Calu3 (cell line): ENCODE measurements around the gene NEAT1. TPM values are rescaled to one million over a fixed set of nuclear protein-coding genes. Genes with fewer than 3 reads are reported as not detected.

ENCODE experiments used
- BruUV-seq: library from RNA; stranded (reverse); fragments of 400-500 nt; replicated peaks from 2 replicates; lab custom pipeline; 2021; lab: Mats Ljungman, UMichigan
- CTCF ChIA-PET: fragments of 300-600 bp; sonication (Branson Sonifier 250); formaldehyde crosslinking; loops from one replicate; lab custom pipeline; 2022; ENCODE audit warnings: antibody characterized with exemption; lab: Charles Lee
- DNase-seq: peaks from one replicate; pipeline ENCODE4 v3.0.0; 2022
- H3K27ac Mint-ChIP-seq: one replicate; pipeline ENCODE4 v1.8.0; 2022; ENCODE audit warnings: mixed read lengths; ENCODE audit not compliant: unreplicated experiment
- H3K27me3 Mint-ChIP-seq: one replicate; pipeline ENCODE4 v1.8.0; 2022; ENCODE audit warnings: mixed read lengths; ENCODE audit not compliant: unreplicated experiment
- H3K36me3 Mint-ChIP-seq: one replicate; pipeline ENCODE4 v1.8.0; 2022; ENCODE audit warnings: mild to moderate bottlenecking, moderate library complexity, mixed read lengths; ENCODE audit not compliant: insufficient read depth, unreplicated experiment
- H3K4me1 Mint-ChIP-seq: one replicate; pipeline ENCODE4 v1.8.0; 2022; ENCODE audit warnings: mild to moderate bottlenecking, low read depth, mixed read lengths; ENCODE audit not compliant: unreplicated experiment
- H3K4me3 Mint-ChIP-seq: one replicate; pipeline ENCODE4 v1.8.0; 2022; ENCODE audit warnings: mild to moderate bottlenecking, low read depth, moderate library complexity, mixed read lengths; ENCODE audit not compliant: unreplicated experiment
- H3K9me3 Mint-ChIP-seq: one replicate; pipeline ENCODE4 v1.8.0; 2022; ENCODE audit warnings: low read depth, mixed read lengths; ENCODE audit not compliant: unreplicated experiment
- intact Hi-C: fragments of 100-400 bp; cut with micrococcal nuclease; formaldehyde crosslinking; loops from one replicate; pipeline ENCODE4 v1.10.0; 2022; ENCODE audit not compliant: unreplicated experiment
- total RNA-seq: library from RNA; stranded (reverse); gene quantifications from 2 replicates; pipeline ENCODE4 v1.2.3, GENCODE V29; 2022
- TF ChIP-seq, protein P1 (sequence below): fragments of 200-600 bp; IDR thresholded peaks from one replicate; pipeline ENCODE4 v1.8.0; 2022; ENCODE audit warnings: antibody characterized with exemption; ENCODE audit not compliant: unreplicated experiment

Gene NEAT1
- total RNA-seq, 1 experiment from 2014 or later: 605 TPM

GRCh38 chr11:65426839-65427690, 4.5 kb downstream of the NEAT1 start:
- CTCF ChIA-PET: no interaction called here
- BruUV-seq: no TSS peak
- no peaks in the 10 kb centered on the region for H3K9me3 Mint-ChIP-seq
- TF ChIP-seq, protein P1, sequence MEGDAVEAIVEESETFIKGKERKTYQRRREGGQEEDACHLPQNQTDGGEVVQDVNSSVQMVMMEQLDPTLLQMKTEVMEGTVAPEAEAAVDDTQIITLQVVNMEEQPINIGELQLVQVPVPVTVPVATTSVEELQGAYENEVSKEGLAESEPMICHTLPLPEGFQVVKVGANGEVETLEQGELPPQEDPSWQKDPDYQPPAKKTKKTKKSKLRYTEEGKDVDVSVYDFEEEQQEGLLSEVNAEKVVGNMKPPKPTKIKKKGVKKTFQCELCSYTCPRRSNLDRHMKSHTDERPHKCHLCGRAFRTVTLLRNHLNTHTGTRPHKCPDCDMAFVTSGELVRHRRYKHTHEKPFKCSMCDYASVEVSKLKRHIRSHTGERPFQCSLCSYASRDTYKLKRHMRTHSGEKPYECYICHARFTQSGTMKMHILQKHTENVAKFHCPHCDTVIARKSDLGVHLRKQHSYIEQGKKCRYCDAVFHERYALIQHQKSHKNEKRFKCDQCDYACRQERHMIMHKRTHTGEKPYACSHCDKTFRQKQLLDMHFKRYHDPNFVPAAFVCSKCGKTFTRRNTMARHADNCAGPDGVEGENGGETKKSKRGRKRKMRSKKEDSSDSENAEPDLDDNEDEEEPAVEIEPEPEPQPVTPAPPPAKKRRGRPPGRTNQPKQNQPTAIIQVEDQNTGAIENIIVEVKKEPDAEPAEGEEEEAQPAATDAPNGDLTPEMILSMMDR: no peak
- peaks cover 15% of the 10 kb centered on the region for H3K27me3 Mint-ChIP-seq
- H3K27ac Mint-ChIP-seq: peak overlapping the region; percentile 99
- no peak for DNase-seq
- peak overlapping the region; percentile 90 for H3K4me3 Mint-ChIP-seq
- H3K4me1 Mint-ChIP-seq: peaks cover 63% of the 10 kb centered on the region
- intact Hi-C loops: no loop called here
- H3K36me3 Mint-ChIP-seq: peaks cover 99% of the 10 kb centered on the region

DNA sequence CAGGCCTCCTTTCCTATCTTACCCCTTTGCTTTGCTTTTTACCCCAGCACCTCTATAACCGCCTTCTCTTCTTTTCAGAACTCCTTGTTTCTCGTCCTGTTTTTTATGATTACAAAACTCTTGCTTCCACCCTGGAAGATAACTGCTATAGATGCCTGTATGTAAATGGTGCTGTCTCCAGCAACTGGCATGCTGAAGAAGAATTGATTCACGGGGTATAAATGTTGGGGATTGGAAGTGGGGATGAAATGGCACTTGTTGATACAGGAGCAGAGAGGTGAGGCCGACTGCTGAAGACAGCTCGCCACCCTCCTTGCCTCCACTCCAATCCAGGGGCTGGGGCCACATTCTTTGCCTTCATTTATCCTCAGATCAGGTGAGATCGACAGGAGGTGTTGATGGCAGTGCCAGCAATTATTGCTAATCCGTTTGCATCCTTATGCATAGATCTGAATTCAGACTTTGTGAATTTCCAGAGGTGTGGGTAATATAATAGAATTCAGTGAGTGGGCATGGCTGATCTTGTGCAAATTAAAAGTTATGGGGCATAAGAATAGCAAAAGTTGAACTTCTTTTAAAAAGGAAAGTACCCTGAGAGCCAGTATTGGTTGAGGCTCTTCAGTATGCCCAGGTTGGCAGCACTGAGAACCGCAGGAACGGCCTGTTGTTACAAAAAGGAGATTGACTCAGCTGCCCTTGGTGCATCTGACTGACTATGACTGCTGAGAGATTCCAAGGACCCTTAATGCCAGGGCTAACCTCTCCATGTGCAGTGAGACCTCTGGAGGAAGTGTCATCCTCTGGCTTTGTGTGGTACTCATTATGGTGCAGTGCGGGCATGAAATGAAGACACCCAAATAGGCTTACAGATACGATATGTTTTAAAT, 5.3 kb downstream of the NEAT1 start:
- peaks cover 99% of the 10 kb centered on the region for H3K36me3 Mint-ChIP-seq
- peak overlapping the region; percentile 99 for H3K27ac Mint-ChIP-seq
- CTCF ChIA-PET: interaction anchor here (1.2 to 1.5 kb wide), 2 partner anchors 11 to 74 kb away, joined by 3 to 6 read pairs; no protein-coding TSS in a partner anchor
- no peaks in the 10 kb centered on the region for H3K9me3 Mint-ChIP-seq
- H3K4me1 Mint-ChIP-seq: peaks cover 64% of the 10 kb centered on the region
- H3K4me3 Mint-ChIP-seq: peak overlapping the region; percentile 90
- H3K27me3 Mint-ChIP-seq: peaks cover 6% of the 10 kb centered on the region
- no TSS peak for BruUV-seq
- intact Hi-C loops: loop anchor here (2.0 kb wide), 1 partner anchor 77 kb away; no protein-coding TSS in a partner anchor
- TF ChIP-seq, protein P1: no peak
- no peak for DNase-seq

DNA sequence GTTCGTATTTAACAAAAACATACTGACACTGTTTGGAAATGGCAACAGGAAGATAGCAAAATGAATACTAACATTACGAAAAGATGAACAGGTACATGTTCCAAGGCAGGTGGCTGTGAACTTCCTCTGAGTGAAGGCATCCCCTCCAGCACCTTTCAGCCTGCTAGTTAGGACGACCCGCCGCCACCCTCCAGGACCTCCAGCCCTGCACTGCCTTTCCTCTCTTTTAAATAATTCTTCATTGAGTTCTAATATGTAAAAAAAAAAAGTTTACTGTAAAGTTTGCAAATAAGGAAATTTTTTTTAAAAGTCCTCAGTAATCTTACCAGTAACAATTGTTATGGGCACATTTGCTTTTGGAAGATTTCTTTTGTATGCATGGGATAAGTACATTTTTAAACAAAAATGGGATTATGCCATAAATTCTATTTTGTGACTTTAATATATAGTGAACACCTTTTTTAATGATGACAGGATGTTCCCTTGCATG, 6.0 kb downstream of the NEAT1 start:
- Mint-ChIP-seq H3K4me1 (peaks cover 62% of the 10 kb centered on the region), H3K36me3 (peaks cover 99% of the 10 kb centered on the region), H3K27me3 (no peaks in the 10 kb centered on the region), H3K9me3 (no peaks in the 10 kb centered on the region), H3K4me3 (peak overlapping the region; percentile 90), H3K27ac (peak overlapping the region; percentile 99)
- DNase-seq: no peak
- CTCF ChIA-PET: interaction anchor here (1.2 to 1.5 kb wide), 2 partner anchors 12 to 74 kb away, joined by 3 to 6 read pairs; no protein-coding TSS in a partner anchor
- TF ChIP-seq, protein P1: no peak
- intact Hi-C loops: loop anchor here (2.0 kb wide), 1 partner anchor 76 kb away; no protein-coding TSS in a partner anchor
- no TSS peak for BruUV-seq
